ENCODE data around the gene ATP6V1E1.
"Not testable (repeated sequence)": the region's sequence is repeated elsewhere in the genome, so short reads cannot be mapped to it uniquely, and the experiment has no call there.

The ATP6V1E1 gene

DNA sequence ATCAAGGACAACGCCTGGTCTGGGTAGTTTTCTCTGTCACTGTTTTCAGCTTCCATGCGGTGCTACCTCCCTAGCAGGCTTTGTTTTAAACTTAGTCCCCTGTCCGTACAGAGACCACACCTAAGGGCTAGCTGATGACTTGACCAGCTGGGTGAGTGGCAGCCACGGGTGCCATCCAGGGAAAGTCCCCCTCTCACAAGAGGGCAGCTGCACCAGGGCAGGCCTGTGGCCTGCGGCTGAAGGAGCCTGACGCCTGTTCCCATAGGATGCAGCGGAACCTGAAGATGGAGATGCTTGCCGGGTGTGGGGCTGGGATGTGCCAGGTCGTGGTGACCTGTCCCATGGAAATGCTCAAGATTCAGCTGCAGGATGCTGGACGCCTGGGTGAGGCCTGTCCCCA is 45.4 kb downstream of the ATP6V1E1 start:
- DNase-seq: no peak

DNA sequence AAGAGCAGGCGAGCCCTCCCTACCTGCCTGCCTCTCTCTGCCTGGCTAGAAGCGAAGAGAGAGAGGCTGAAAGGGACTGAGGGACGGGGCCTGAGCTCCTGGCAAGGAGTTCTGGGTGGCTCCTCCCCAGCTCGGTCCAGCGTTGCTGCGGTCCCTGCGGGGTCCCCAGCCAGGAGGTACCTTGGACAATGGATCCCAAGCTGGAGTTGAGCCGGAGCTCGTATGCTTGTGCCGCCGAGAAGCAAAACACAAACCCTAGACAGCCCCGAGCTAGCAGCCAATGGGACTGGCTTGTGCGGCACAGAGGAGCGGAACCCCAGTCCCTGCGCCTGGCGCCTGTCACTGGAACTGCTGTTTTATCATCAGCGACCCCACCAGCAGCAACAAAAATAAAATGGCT is 46.9 kb downstream of the ATP6V1E1 start:
- peak in 4 of 56 donors; percentile 20 to 29 (median 26) for DNase-seq

DNA sequence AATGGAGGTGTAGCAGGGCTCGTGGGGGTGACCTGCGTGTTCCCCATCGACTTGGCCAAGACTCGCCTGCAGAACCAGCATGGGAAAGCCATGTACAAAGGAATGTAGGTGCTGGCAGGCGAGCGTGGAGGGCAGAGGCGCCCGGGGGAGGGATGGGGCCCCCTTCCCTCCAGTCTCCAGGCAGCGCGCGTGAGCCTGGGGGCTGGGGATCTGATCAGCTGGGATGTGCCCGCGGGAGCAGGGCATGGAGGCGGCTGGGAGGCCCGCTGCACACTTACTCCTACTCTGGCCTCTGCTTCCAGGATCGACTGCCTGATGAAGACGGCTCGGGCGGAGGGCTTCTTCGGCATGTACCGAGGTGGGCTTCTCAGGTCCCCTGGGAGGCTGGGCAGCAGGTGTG is 47.5 kb downstream of the ATP6V1E1 start:
- peak in 1 of 56 donors; percentile 44 for DNase-seq

DNA sequence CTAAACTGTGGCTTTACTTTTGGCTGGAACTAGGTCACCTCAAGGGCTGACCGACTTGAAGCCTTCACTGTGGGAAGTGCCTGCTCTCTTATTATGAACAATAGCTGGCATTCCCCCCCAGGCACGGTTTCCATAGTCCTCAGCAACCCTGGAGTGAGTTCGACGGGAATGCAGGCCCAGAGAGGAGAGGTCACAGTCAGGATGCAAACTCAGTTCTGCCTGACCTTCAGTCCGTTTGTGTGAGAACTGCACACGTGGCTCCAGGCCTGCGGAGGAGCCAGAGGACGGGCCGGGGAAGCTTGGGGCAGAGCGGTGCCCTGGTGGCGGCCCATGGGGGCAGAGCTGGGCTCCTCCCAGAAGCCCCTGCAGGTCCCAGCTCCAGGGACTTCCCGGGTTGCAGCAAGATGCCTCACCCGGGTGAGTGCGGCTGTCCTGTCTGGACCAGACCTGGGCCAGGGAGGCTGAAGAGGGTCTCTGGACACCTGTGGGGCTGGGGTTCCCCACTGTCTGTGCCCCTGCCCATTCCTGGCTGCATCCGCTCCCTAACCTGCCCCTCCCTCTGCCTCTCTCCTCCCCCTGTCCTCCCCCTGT is 48.0 kb downstream of the ATP6V1E1 start:
- peak in 8 of 56 donors; percentile 21 to 51 (median 30) for DNase-seq

DNA sequence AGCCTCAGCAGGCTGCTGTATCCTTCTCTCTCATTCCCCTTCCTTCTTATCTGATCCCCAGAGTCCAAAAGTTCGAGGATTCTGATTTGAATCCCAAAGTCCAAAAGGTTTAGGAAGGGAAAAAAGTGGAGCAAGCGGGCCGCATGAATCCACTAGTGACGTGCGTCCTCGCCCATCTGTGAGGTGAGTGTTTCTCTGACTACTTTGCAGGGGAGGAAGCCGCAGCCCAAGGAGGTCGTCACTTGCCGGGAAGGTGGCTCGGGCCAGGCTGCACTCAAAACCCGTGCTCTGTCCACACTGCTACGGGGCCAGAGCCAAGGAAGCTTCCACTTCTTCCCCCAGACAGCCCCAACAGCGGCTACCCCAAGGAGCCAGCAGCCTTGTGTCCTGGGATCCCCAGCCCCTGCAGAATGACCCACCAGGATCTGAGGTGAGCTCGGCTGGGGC is 49.0 kb downstream of the ATP6V1E1 start:
- peak in 2 of 56 donors; percentile 15 to 22 for DNase-seq

DNA sequence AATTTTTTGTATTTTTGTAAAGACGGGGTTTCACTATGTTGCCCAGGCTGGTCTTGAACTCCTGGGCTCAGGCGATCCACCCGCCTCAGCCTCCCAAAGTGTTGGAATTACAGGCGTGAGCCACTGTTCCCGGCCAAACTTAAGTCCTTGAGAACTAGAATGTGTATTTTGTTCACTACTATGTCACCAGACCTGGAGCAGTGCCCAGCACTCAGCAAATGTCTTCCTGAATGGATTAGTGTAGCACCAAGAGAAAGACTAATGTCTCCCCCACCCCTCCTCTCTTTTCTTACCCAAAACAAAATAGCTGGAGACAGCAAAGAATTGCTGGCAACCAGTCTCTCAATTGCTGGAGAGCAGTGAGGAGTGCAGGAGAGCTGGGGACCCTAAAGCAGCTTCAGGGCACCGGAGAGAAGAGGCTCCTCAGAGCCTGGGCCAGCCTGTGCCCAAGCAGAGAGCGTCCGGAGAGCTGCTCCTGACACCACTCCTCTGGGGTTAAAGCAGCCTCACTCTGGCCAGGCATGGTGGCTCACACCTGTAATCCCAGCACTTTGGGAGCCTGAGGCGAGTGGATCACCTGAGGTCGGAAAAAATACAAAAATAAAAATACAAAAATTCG is 50.3 kb downstream of the ATP6V1E1 start:
- DNase-seq: peak in 46 of 56 donors; percentile 14 to 86 (median 54)

DNA sequence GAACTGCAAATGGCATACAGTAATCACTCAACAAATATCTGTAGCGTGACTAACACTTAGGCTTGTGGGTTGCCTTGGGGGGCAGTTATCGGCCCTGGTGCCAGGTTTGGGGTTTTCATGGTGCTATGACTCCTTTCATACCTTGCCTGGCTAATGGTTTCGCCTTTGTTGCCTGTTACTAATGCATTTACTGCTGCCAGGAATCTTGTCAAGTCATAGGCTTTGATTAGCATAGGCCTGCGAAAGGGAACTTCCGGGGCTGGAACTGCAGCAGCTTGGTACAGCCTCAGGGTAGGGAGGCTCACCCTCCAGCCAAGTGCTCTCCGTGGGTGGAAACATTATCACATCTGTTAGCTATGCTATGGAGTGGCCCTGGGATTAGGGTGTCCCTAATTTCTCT is 52.1 kb downstream of the ATP6V1E1 start:
- peak in 7 of 56 donors; percentile 17 to 46 (median 27) for DNase-seq

DNA sequence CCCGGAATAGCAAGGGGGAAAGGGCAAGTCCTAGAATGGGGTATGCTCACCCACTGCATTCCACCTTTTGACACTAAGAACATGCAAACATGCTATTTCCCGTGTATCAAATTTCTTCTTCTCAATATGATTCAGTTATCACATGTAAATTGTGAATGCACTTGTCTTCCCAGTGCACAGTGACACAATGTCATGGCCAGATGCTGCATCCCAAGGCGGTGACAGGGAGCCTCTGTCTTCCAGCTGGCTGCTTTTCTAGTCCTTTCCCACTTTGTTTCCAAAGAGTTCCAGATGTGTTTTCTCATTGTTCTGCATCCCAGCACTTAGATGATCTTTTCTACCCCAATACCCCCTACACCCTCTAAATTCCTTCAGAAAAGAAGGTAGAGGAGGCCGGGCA is 52.9 kb downstream of the ATP6V1E1 start:
- peak in 10 of 56 donors; percentile 17 to 62 (median 46) for DNase-seq

DNA sequence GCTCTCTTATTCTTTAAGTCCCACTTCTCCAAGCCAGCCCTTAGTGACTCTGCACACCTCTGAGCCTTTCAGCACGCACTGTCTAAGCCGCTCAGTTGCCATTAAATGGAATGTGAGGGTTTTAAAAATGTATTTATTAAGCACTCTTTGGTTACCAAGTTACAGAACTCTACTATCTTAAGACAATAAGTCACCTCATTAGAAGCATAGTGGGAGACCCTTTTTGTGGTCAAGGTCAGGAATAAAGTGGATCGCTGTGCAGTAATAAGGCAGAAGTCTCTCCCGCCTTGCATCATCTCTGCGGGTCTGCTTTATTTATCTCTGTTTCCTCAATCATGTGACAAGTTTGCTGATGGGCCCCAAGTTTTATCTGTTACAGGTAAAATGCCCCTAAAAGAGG is 53.4 kb downstream of the ATP6V1E1 start:
- no peak for DNase-seq

DNA sequence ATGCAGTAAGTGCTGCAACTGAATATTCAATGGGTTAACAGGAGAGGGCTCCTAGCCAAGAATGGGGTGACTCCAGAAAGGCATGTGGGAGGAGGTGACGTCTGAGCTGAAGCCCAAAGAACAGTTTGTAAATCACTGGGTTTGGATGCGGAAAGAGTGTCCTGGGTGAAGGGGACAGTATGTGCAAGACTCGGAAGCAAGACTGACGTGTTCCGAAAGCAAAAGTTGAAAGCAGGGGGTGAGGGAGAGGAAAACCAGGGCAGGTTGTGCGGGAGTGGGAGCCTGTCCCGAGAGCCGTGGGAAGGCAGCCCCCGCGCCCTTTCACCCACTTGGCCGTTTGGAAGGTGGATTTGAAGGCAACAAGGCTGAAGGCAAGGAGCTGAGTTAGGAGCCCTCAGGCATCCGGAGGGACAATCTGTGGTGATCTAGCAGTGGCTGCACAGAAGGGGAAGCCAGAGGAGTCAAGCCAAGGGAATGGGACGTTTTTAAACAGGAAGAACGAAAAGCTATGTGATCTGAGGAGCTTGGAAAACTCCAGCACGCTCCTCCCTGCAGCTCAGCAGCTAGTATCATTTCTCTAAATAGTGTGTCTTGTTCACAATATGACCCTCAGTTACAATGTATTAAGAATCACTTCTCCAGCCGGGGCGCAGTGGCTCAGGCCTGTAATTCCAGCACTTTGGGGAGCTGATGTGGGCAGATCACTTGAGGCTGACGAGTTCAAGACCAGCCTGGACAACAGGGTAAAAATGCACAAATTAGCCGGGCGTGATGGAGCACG is 57.5 kb downstream of the ATP6V1E1 start:
- DNase-seq: peak in 53 of 56 donors; percentile 19 to 90 (median 75)

DNA sequence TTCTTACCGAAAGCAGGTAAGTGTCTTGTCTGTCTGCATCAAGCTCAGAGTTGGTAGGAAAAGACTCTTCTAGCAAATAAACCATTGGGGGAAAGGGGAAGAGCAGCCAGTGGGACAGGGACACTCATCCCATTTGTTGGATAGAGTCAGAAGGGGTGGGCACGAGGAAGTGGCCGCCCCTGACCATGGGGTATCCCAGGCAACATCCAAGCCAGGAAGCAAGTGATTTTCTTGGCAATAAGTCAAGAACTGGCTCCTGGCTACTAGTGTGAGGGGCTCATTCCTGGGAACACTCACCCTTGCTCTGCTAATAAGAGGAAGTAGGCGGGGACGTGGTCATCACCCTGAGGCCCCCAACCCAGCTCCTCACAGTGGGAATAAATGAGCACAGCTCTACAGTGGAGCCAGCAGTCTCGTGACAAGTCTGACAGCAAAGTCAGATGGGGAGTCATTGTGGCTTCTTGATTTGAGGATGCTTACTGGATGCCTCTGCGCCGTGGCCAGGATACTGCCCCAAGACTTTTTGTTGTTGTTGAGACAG is 58.5 kb downstream of the ATP6V1E1 start:
- DNase-seq: peak in 26 of 56 donors; percentile 11 to 72 (median 40)

DNA sequence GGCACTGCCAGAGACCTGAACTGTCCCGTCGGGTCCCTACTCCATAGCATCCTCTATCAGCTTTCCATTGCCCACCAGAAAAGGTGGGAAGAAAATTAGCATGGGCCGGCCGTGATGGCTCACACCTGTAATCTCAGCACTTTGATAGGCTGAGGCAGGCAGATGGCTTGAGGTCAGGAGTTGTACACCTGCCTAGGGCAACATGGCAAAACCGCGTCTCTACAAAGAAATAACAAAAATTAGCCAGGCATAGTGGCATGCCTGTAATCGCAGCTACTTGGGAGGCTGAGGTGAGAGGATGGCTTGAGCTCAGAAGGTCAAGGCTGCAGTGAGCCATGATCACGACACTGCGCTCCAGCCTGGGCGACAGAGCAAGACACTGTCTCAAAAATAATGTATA is 61.8 kb downstream of the ATP6V1E1 start:
- no peak for DNase-seq

DNA sequence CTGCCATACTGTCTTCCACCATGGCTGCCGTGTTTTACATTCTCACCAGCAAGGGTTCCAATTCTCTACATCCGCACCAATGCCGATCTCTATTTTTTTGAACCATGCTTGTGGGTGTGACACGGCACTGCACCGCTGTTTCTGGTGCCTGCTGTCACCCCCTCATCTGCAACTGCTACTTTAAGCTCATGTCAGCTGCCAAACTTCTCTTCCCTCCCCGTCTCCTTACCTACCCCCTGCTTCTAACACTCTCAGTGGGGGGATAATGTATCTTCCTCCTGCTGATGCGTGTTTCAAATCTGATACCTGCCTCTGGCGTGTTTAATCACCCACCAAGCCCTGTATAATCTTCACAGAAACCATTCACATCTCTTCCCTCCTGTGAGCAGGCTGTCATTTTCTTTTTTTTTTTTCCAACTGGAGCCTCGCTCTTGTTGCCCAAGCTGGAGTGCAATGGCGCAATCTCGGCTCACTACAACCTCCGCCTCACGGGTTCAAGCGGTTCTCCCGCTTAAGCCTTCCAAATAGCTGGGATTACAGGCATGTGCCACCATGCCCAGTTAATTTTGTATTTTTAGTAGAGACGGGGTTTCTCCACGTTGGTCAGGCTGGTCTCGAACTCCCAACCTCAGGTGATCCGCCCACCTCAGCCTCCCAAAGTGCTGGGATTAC is 62.4 kb downstream of the ATP6V1E1 start:
- DNase-seq: not testable (repeated sequence)

DNA sequence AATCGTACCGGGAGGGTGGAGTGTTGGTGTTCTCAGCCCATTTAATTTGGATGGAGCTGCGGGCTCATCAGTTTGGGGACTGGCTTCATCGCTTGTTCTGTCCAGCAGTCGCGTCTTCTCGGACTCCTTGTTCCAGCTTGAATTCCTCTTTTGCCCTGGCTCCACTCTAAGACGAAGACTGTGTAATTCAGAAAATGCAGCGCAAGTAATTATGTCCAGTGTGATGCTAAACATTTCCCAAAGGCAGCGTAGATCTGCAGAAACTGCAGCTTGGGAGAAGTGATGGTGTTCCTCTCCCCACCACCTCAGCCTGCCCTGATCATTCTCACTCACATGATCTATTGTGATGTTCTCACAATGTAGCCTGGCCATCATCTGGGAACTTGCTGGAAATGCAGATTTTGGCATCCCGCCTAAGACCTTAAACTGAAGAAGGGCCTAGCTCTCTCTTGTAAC is 64.6 kb downstream of the ATP6V1E1 start:
- DNase-seq: peak in 21 of 56 donors; percentile 14 to 71 (median 40)

DNA sequence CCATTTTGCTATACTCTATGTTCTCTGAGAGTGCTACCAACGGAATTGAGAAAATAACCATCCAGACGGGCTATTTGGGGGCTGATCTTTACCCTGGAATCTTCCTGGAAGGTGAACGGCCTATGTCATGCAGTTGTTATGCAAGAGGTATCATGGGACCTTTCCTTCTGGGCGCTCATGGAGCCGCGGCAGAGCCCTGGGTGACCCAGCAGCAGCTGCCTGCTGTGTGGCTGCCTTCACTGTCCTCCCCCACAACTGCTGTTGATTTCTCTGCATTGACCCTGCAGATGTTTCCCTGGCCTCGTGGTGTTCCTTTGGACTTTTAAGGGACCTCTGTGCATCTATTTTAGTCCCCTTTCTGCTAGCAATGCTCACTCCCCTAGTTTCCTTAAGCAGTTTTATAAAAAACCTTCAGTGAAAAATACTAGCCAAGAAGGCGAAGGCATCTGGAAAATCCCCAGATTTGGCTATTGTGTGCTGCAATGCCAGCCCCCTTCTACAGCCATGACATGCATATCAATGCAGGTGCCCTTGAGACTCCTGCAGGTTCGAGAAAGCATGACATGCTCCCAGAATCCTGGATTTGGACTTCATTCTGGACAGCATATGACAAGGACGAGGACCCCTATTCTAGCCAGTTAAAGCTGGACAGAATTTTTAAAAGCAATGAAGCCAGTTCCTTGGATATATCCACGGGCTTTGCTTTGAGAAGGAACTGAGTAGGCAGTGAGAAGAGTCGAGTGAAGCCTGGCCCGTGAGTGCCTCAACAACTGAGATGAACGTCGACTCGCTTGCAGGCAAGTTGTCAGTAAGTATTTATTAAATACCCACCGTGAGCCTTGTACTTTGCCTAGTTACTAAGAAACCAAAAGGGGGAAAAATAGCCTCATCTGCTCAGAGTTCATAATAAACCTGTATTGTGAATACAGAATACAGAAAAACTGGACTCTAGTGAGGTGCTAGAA is 65.4 kb downstream of the ATP6V1E1 start, which contains the start of gene SLC25A18:
Gene SLC25A18 (plus strand): TSS at position 593 of the 965 bp plus-strand sequence. CDS start 16,447 bp downstream, outside the sequence.
- peak in 40 of 56 donors; percentile 21 to 80 (median 50) for DNase-seq

DNA sequence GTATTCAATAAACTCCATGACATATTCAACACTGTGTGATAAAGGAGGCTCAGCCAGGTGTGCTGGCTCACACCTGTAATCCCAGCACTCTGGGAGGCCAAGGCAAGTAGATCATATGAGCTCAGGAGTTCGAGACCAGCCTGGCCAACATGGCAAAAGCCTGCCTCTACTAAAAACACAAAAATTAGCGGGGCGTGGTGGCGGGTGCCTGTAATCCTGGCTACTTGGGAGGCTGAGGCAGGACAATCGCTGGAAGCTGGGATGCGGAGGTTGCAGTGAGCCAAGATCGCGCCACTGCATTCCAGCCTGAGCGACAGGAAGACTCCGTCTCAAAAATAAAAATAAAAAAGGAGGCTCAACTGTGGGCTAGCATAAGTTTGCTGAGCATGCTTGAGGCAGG is 69.4 kb downstream of the ATP6V1E1 start:
- no peak for DNase-seq

DNA sequence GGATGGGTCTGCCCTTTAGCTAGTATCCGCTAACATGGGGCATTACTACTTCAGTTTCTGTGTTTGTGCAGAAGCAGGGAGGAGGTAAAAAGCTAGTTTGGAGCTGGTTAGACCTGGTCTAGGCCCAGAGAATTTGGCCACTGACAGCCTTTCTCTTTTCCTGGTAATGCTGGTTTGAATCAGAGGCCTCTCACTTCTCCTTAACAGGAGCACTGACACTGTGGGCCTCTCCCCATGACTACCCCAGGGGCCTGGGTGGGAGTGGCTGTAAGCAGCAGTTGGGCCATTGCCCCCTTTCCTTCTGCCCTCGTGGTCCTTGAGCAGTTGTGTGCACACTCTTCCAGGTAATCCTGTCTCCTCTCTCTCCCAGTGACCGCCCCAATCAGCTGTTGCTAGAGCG is 73.7 kb downstream of the ATP6V1E1 start:
- no peak for DNase-seq

DNA sequence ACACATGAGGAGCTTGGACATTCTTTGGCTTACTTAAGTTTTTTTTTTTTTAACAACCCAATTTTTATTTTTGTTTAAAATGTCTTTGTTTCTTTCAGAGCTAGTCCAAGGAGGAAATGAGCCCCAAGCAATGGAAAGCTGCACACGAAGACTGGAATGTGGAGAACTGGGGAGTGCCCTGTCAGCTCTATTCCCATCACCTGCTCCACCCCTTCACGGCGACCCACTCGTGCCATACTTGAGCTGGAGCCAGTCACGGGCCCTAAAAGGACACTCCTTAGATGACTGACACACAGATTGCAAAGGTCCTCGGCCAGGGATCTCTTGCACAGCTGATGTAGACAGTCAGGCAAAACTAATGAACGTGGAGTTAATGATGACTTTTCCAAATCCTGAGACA is 75.8 kb downstream of the ATP6V1E1 start:
- no peak for DNase-seq

DNA sequence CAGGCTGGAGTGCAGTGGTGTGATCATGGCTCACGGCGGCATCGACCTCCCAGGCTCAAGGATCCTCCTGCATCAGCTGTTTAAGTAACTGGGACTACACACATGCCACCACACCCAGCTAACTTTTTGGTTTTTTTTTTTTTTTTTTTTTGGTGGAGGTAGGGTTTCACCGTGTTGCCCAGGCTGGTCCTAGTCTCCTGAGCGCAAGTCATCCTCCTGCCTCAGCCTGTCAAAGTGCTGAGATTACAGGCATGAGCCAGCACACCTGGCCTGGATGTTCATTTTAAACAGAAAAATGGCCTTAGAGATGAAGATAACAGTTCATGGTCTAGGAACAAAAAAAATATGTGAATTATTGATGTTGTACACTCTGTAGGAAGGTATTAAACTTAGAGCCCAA is 78.9 kb downstream of the ATP6V1E1 start:
- no peak for DNase-seq

DNA sequence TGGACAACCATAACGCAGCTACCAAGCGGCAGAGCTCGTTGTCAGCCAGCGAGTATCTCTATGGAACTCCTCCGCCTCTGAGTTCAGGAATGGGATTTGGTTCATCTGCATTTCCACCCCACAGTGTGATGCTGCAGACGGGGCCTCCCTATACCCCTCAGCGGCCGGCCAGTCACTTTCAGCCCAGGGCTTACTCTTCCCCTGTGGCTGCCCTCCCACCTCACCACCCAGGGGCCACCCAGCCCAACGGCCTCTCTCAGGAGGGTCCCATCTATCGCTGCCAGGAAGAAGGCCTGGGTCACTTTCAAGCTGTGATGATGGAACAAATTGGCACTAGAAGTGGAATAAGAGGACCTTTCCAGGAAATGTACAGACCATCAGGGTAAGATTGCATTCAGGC is 79.4 kb downstream of the ATP6V1E1 start:
- no peak for DNase-seq

Measured in amygdala (tissue), 56 donors.